ENCODE data around the gene ZNF536.

The ZNF536 gene

DNA sequence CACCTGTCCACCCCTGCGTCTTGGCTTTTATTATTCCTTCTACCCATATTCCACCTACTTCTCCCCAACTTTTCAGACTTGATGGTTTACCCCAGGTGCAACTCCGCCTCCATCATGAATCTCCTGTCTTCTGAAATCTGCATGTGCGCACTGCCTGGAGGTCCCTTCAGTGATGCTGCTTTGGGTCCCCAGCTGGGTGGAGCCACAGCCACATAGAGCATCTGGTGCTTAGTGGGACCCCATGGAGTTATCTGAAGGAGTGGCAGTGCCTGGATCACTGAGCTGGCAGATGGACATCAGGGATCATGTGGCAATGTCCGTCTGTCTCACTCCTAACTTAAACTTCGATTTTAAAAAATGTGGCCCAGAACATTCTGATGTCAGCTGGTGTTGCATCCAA lies 13.5 kb downstream of the ZNF536 start:
- POLR2A ChIA-PET = no interaction called here
- TF ChIP-seq CTCF (IDR thresholded peaks at IDR 0.05; ENCODE audit: control extremely low read depth, extremely low read depth, low read depth, missing control alignments) = no peak
- no peak for DNase-seq (ENCODE audit: extremely low spot score)
- CTCF ChIA-PET = no interaction called here

GRCh38 chr19:30386551-30387143 lies 14.5 kb downstream of the ZNF536 start:
- DNase-seq (ENCODE audit: extremely low spot score) = no peak
- ChIA-PET CTCF (no interaction called here), POLR2A (no interaction called here)
- no peak for TF ChIP-seq CTCF (IDR thresholded peaks at IDR 0.05; ENCODE audit: control extremely low read depth, extremely low read depth, low read depth, missing control alignments)

DNA sequence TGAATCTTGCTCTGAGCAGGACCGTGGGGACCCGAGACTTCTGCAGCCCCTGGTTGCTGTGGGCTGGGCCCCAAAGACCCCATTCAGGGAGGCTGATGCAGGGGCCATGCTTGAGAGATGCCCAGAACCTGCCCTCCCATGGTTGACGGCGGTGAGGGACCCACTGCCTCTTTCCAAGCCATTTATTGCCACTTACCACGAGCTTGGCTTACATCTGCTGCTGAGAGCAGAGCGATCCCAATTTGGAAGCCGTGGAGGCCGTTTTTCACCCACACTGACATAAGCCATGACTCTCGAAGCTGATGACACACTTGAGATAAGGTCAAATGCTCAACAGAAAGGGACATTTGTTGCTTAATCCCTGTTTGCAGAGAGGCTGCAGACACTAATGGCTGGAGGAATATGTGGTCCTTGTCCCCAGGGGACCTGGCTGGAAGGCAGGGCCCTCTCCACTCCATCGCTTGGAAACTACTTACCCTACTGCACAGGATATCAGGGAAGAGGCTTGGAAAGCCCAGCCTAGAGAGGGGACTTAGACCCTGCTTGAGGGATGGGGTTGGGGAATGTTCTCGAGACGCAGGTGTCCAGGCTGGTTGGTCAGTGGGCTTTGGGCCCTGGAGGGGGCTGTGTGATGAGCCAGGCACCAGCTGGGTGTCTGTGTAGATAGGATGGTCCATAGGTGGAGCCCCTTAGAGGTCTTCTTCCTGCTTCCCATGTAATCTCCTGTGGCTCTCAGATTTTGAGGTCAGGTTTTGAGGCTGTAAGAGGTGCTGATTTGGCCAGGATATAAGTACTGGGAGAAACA lies 15.3 kb downstream of the ZNF536 start:
- TF ChIP-seq CTCF (IDR thresholded peaks at IDR 0.05; ENCODE audit: control extremely low read depth, extremely low read depth, low read depth, missing control alignments) = no peak
- CTCF ChIA-PET = no interaction called here
- DNase-seq (ENCODE audit: extremely low spot score) = no peak
- POLR2A ChIA-PET = no interaction called here

DNA sequence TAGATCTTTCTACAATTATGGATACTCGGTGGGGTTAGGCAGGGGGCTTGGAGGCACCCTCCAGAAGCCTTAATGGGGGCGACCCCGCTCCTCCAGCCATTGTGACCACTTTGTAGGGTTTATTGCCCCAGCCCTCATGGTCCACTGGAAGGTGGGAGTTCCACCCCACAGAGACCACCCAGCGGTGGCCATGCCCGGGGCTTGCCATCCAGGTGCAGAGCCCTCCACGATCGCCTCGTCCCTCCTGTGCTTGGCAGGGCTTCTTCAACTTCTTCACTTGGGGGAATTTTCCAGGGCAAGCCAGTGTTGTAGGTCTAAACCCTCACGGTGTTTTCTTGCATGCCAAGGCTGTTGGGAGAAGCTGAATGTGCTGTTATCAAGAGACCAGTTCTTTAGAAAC lies 16.1 kb downstream of the ZNF536 start:
- TF ChIP-seq CTCF (IDR thresholded peaks at IDR 0.05; ENCODE audit: control extremely low read depth, extremely low read depth, low read depth, missing control alignments) = no peak
- ChIA-PET POLR2A (no interaction called here), CTCF (interaction anchor here (0.8 kb wide), 1 partner anchor 9 kb away, joined by 3 read pairs; no protein-coding TSS in a partner anchor)
- DNase-seq (ENCODE audit: extremely low spot score) = no peak

GRCh38 chr19:30388819-30389218 lies 16.6 kb downstream of the ZNF536 start:
- POLR2A ChIA-PET = no interaction called here
- DNase-seq (ENCODE audit: extremely low spot score) = no peak
- TF ChIP-seq CTCF (IDR thresholded peaks at IDR 0.05; ENCODE audit: control extremely low read depth, extremely low read depth, low read depth, missing control alignments) = no peak
- CTCF ChIA-PET = interaction anchor here (0.8 kb wide), 1 partner anchor 9 kb away, joined by 3 read pairs; no protein-coding TSS in a partner anchor

GRCh38 chr19:30390356-30390988 lies 18.3 kb downstream of the ZNF536 start:
- ChIA-PET POLR2A (no interaction called here), CTCF (interaction anchor here (1.7 kb wide), 1 partner anchor 9 kb away, joined by 6 read pairs; no protein-coding TSS in a partner anchor)
- no peak for DNase-seq (ENCODE audit: extremely low spot score)
- no peak for TF ChIP-seq CTCF (IDR thresholded peaks at IDR 0.05; ENCODE audit: control extremely low read depth, extremely low read depth, low read depth, missing control alignments)
